Right lobe of liver (tissue), 4 donors: Measurements from ENCODE around the gene MX2.

Experiments used
- CTCF ChIP-seq, 4 donors: fragments of 200-600 bp in 3 of 4; fragments of 450-650 bp in 1 of 4; IDR thresholded peaks; one replicate each; pipeline versions ENCODE4 v1.5.1 to v1.8.0; 2016 to 2022; ENCODE audit warnings: antibody characterized with exemption in 4 of 4, mild to moderate bottlenecking in 2 of 4
- POLR2A ChIP-seq: fragments of 450-650 bp; IDR thresholded peaks from one replicate; pipeline ENCODE4 v1.6.1; 2017; ENCODE audit warnings: antibody characterized with exemption, mild to moderate bottlenecking
- donor health status: DM: no; HTN: no; CAD: no.
- donor health status: DM: no; HTN: no; CAD: no.
- donor health status: DM: no; HTN: yes; CAD: no.

GRCh38 chr21:41370840-41371684 lies 9.2 kb downstream of the MX2 start:
- no peak for TF ChIP-seq CTCF (IDR thresholded peaks at IDR 0.05)
- TF ChIP-seq POLR2A, result no peak
